Vagina (tissue), 2 donors: Measurements from ENCODE around the gene TMEM170A. TPM values are rescaled to one million over a fixed set of nuclear protein-coding genes. Genes with fewer than 3 reads are reported as not detected.

ENCODE experiments used
- DNase-seq, 2 donors: peaks; one replicate each; pipeline ENCODE4 v3.0.0-alpha.2; 2017; ENCODE audit errors: extremely low spot score in 2 of 2
- H3K27ac ChIP-seq: fragments of 200-600 bp; sonication (generic); one replicate; pipeline ENCODE4 v1.5.1; 2019
- H3K27me3 ChIP-seq: fragments of 200-600 bp; sonication (generic); one replicate; pipeline ENCODE4 v1.5.1; 2019
- H3K36me3 ChIP-seq, 2 donors: fragments of 200-600 bp; sonication (generic); one replicate each; pipeline ENCODE4 v1.5.1; 2017 to 2019
- H3K4me1 ChIP-seq: fragments of 200-600 bp; sonication (generic); one replicate; pipeline ENCODE4 v1.5.1; 2019
- H3K4me3 ChIP-seq, 2 donors: fragments of 200-600 bp; sonication (generic); 1 replicate in 1 of 2; 2 replicates in 1 of 2; pipeline ENCODE4 v1.5.1; 2016 to 2019
- H3K9me3 ChIP-seq: fragments of 200-600 bp; sonication (generic); one replicate; pipeline ENCODE4 v1.5.1; 2019
- CTCF ChIP-seq, 3 experiments: fragments of 450-650 bp in 2 of 3; fragments of 200-600 bp in 1 of 3; sonication (generic) in 1 of 3; IDR thresholded peaks; one replicate each; pipeline ENCODE4 v1.5.1; 2017 to 2019; ENCODE audit warnings: antibody characterized with exemption in 3 of 3, mild to moderate bottlenecking in 2 of 3, moderate library complexity in 2 of 3
- POLR2A ChIP-seq, 2 donors: fragments of 450-650 bp; IDR thresholded peaks; one replicate each; pipeline ENCODE4 v1.6.1; 2017; ENCODE audit warnings: antibody characterized with exemption in 2 of 2, mild to moderate bottlenecking in 2 of 2, moderate library complexity in 2 of 2
- POLR2AphosphoS5 ChIP-seq, 2 donors: sonication (generic); formaldehyde crosslinking; IDR thresholded peaks; one replicate each; pipeline ENCODE4 v1.9.0; 2017; ENCODE audit warnings: antibody characterized with exemption in 2 of 2, mild to moderate bottlenecking in 2 of 2, low read depth in 1 of 2; ENCODE audit not compliant: insufficient read depth in 1 of 2
- intact Hi-C: fragments of 100-400 bp; cut with DNase I; formaldehyde crosslinking; loops from one replicate; pipeline ENCODE4 v1.15.1; 2023
- total RNA-seq: library from RNA; depleted of rRNA; stranded (reverse); fragments of >200 nt; gene quantifications from one replicate; pipeline ENCODE4 v1.2.3, GENCODE V29; 2016

Gene TMEM170A
- total RNA-seq, 1 donor from 2014 or later: 21.9 TPM

- DNase-seq: no peak
- TF ChIP-seq CTCF (IDR thresholded peaks at IDR 0.05): no peak
- TF ChIP-seq POLR2AphosphoS5 (IDR thresholded peaks at IDR 0.05; ENCODE audit: insufficient read depth in 1 of 2, low read depth in 1 of 2): no peak
- TF ChIP-seq POLR2A (IDR thresholded peaks at IDR 0.05): no peak
- intact Hi-C loops: no loop called here
- no peaks in the 10 kb centered on the region for H3K27me3 ChIP-seq
- H3K4me1 ChIP-seq: no peaks in the 10 kb centered on the region
- no peak overlapping the region for H3K4me3 ChIP-seq
- no peaks in the 10 kb centered on the region for H3K36me3 ChIP-seq
- no peak overlapping the region for H3K27ac ChIP-seq
- H3K9me3 ChIP-seq: no peaks in the 10 kb centered on the region
These were observed 17.0 kb upstream of the TMEM170A start for GRCh38 chr16:75481475-75481874.

DNA sequence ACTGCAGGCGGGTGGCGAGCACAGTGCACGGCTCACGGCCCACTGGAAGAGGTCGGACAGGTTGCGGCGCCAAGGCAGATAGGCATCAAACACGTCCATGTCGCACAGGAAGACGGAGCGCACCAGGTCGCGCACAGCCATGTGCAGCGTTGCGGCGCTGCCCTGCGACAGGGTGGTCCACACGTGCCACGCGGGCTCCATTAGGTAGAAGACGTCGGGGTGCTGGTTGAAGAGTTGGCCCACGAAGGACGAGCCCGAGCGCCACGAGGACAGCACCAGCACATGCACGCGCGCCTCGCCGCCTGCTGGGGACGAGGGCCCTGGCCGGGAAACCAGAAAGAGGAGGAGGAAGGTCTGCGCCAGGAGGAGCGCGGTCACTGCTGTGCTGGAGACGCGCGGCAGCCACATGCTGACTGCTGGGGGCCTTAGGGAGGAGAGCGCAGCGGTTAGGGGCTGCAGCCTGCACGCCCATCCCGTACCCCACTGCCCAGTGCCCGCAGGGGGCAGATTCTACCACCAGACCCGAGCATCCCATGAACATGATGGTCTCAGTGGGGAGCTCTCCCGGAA is 15.0 kb upstream of the TMEM170A start:
- Histone ChIP-seq H3K36me3 (no peaks in the 10 kb centered on the region), H3K4me3 (no peak overlapping the region), H3K9me3 (no peaks in the 10 kb centered on the region), H3K4me1 (no peaks in the 10 kb centered on the region), H3K27me3 (no peaks in the 10 kb centered on the region), H3K27ac (no peak overlapping the region)
- TF ChIP-seq POLR2A (IDR thresholded peaks at IDR 0.05) (no peak), CTCF (IDR thresholded peaks at IDR 0.05) (no peak)
- no peak for DNase-seq
- intact Hi-C loops: loop anchor here (10.0 kb wide), 1 partner anchor 285 kb away; no protein-coding TSS in a partner anchor

DNA sequence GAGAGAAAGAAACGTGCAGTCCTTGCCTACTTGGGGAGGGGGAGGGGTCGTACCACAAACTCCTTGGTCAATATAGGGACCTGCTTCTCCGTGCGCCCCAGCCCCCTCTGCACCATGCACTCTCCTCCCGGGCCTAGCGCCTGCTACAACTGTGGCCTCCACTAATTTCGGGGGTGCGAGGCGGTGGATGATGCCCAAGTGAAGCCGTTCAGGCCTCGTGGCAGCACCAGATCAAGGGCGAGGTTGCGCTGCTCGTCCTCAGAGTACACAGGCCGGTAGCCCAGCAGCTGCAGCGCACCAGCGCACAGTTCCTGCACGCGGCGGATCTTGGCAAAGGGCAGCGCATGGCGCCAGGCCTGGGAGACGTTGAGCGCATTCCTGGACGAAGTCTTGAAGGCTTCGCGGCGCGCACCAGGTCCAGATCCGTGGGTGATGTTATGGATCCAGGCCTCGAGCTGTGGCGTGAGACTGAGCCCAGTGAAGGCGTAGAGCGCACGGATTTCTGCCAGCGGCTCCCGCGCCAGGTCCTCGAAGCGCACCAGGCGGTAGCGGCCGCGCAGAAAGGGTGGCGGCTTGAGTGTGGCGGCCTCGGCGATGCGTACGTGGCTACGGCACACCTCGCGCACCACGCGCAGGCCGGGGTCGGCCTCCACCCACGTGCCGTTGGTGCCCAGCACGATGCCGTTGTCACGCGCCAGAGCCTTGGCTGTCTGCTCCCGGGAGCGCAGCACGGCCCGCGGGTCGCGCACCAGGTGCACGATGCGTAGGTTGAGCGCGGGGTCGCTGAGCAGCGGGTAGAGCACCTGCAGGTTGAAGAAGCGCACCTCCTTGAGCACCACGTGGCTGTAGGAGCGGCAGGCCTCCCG is 14.2 kb upstream of the TMEM170A start:
- no peak for DNase-seq
- Histone ChIP-seq H3K9me3 (no peaks in the 10 kb centered on the region), H3K36me3 (no peaks in the 10 kb centered on the region), H3K27ac (no peak overlapping the region), H3K4me3 (no peak overlapping the region), H3K4me1 (no peaks in the 10 kb centered on the region), H3K27me3 (no peaks in the 10 kb centered on the region)
- intact Hi-C loops: loop anchor here (10.0 kb wide), 1 partner anchor 286 kb away; no protein-coding TSS in a partner anchor
- TF ChIP-seq POLR2A (IDR thresholded peaks at IDR 0.05) (no peak), POLR2AphosphoS5 (IDR thresholded peaks at IDR 0.05; ENCODE audit: insufficient read depth in 1 of 2, low read depth in 1 of 2) (no peak), CTCF (IDR thresholded peaks at IDR 0.05) (no peak)

- H3K27me3 ChIP-seq: no peaks in the 10 kb centered on the region
- TF ChIP-seq POLR2A (IDR thresholded peaks at IDR 0.05) (no peak), CTCF (IDR thresholded peaks at IDR 0.05) (no peak), POLR2AphosphoS5 (IDR thresholded peaks at IDR 0.05; ENCODE audit: insufficient read depth in 1 of 2, low read depth in 1 of 2) (no peak)
- intact Hi-C loops: loop anchor here (10.0 kb wide), 1 partner anchor 287 kb away; no protein-coding TSS in a partner anchor
These were observed 13.4 kb upstream of the TMEM170A start for GRCh38 chr16:75477680-75478473.

More at GRCh38 chr16:75477680-75478473, 13.4 kb upstream of the TMEM170A start:
- no peak overlapping the region for H3K27ac ChIP-seq
- H3K9me3 ChIP-seq: no peaks in the 10 kb centered on the region
- no peak for DNase-seq
- no peak overlapping the region for H3K4me3 ChIP-seq
- no peaks in the 10 kb centered on the region for H3K36me3 ChIP-seq
- no peaks in the 10 kb centered on the region for H3K4me1 ChIP-seq
